IMR-90 (cell line): ENCODE results near the gene TBC1D32. TPM values are rescaled to one million over a fixed set of nuclear protein-coding genes. Genes with fewer than 3 reads are reported as not detected.

ENCODE experiments used
- ATAC-seq: fragments of 200-7000 bp; cut with Tn5 transposase; 2 replicates; pipeline ENCODE4 v1.9.1; 2020; ENCODE audit warnings: low read depth, mild to moderate bottlenecking, moderate library complexity
- BruUV-seq: library from RNA; stranded (reverse); fragments of 400-500 nt; replicated peaks from 2 replicates; lab custom pipeline; 2021; lab: Mats Ljungman, UMichigan
- CTCF ChIA-PET: fragments of 300-600 bp; formaldehyde crosslinking; extraction: SDS; loops from one replicate; lab custom pipeline; 2021; ENCODE audit warnings: antibody characterized with exemption; lab: Yijun Ruan, JAX
- POLR2A ChIA-PET: fragments of 300-600 bp; sonication (Branson Sonifier 250); formaldehyde crosslinking; loops from one replicate; lab custom pipeline; 2022; ENCODE audit warnings: antibody characterized with exemption; ENCODE audit not compliant: unreplicated experiment; lab: Charles Lee
- DNase-seq: peaks from one replicate; pipeline ENCODE4 v3.0.0; 2013
- H2AFZ ChIP-seq: replicated peaks from 2 replicates; pipeline ENCODE3; 2013; ENCODE audit warnings: low read length, mild to moderate bottlenecking; ENCODE audit not compliant: poor library complexity
- H2AK5ac ChIP-seq: 2 replicates; pipeline ENCODE4 v1.6.1; 2013; ENCODE audit warnings: low read depth, low read length, inconsistent platforms
- H2AK9ac ChIP-seq: replicated peaks from 2 replicates; pipeline ENCODE3; 2013; ENCODE audit warnings: mild to moderate bottlenecking, low read depth, low read length, moderate library complexity; ENCODE audit not compliant: poor library complexity
- H2BK120ac ChIP-seq: 2 replicates; pipeline ENCODE4 v1.6.1; 2013; ENCODE audit warnings: low read depth, low read length, inconsistent platforms
- H2BK15ac ChIP-seq: 3 replicates; pipeline ENCODE4 v1.6.1; 2013; ENCODE audit warnings: low read depth, low read length, inconsistent platforms
- H2BK20ac ChIP-seq: 2 replicates; pipeline ENCODE4 v1.6.1; 2013; ENCODE audit warnings: low read depth, mild to moderate bottlenecking, inconsistent platforms, low read length, moderate library complexity
- H2BK5ac ChIP-seq: 2 replicates; pipeline ENCODE4 v1.6.1; 2013; ENCODE audit warnings: mild to moderate bottlenecking, low read depth, low read length, inconsistent platforms; ENCODE audit not compliant: poor library complexity, severe bottlenecking
- H3K14ac ChIP-seq: replicated peaks from 2 replicates; pipeline ENCODE4 v1.6.1; 2013; ENCODE audit warnings: low read depth, low read length, inconsistent platforms
- H3K18ac ChIP-seq: 2 replicates; pipeline ENCODE4 v1.6.1; 2013; ENCODE audit warnings: low read depth, low read length, control low read depth
- H3K23ac ChIP-seq: 2 replicates; pipeline ENCODE4 v1.6.1; 2013; ENCODE audit warnings: low read depth, low read length, inconsistent platforms
- H3K27ac ChIP-seq: 2 replicates; pipeline ENCODE4 v1.5.1; 2013; ENCODE audit warnings: mild to moderate bottlenecking, control low read depth, low read length; ENCODE audit not compliant: insufficient read depth
- H3K27me3 ChIP-seq: 2 replicates; pipeline ENCODE4 v1.6.1; 2013; ENCODE audit warnings: low read length; ENCODE audit not compliant: control insufficient read depth, insufficient read depth
- H3K36me3 ChIP-seq: 2 replicates; pipeline ENCODE4 v1.6.1; 2013; ENCODE audit warnings: low read length, mixed read lengths; ENCODE audit not compliant: control insufficient read depth, insufficient read depth
- H3K4ac ChIP-seq: 2 replicates; pipeline ENCODE4 v1.6.1; 2013; ENCODE audit warnings: low read depth, low read length, inconsistent platforms
- H3K4me1 ChIP-seq: 2 replicates; pipeline ENCODE4 v1.6.1; 2013; ENCODE audit warnings: low read length, mixed read lengths; ENCODE audit not compliant: control insufficient read depth, insufficient read depth
- H3K4me2 ChIP-seq: 2 replicates; pipeline ENCODE4 v1.6.1; 2013; ENCODE audit warnings: low read depth, mild to moderate bottlenecking, control low read depth, low read length, moderate library complexity
- H3K4me3 ChIP-seq: 2 replicates; pipeline ENCODE4 v1.5.1; 2013; ENCODE audit warnings: low read depth, mild to moderate bottlenecking, control low read depth, low read length, moderate library complexity; ENCODE audit not compliant: insufficient read depth
- H3K56ac ChIP-seq: 2 replicates; pipeline ENCODE4 v1.6.1; 2013; ENCODE audit warnings: low read length, inconsistent platforms; ENCODE audit not compliant: insufficient read depth; ENCODE audit errors: extremely low read depth
- H3K79me1 ChIP-seq, 2 experiments: 2 replicates each; pipeline ENCODE4 v1.6.1; 2013; ENCODE audit warnings: low read length in 2 of 2, inconsistent platforms in 1 of 2, low read depth in 1 of 2
- H3K9ac ChIP-seq: 2 replicates; pipeline ENCODE4 v1.6.1; 2013; ENCODE audit warnings: low read depth, low read length, control low read depth
- H3K9me1 ChIP-seq: 2 replicates; pipeline ENCODE4 v1.6.1; 2013; ENCODE audit warnings: low read length, inconsistent platforms; ENCODE audit not compliant: insufficient read depth
- H3K9me3 ChIP-seq: 2 replicates; pipeline ENCODE4 v1.6.1; 2013; ENCODE audit warnings: low read length; ENCODE audit not compliant: control insufficient read depth, insufficient read depth
- H4K20me1 ChIP-seq: 2 replicates; pipeline ENCODE4 v1.6.1; 2013; ENCODE audit warnings: low read length, inconsistent platforms; ENCODE audit not compliant: insufficient read depth
- H4K5ac ChIP-seq: 2 replicates; pipeline ENCODE4 v1.6.1; 2013; ENCODE audit warnings: mild to moderate bottlenecking, low read depth, low read length, control low read depth
- H4K8ac ChIP-seq, 2 experiments: 2 replicates each; pipeline ENCODE4 v1.6.1; 2013; ENCODE audit warnings: low read depth in 2 of 2, low read length in 2 of 2, control low read depth in 1 of 2, inconsistent platforms in 1 of 2
- H4K91ac ChIP-seq: 2 replicates; pipeline ENCODE4 v1.6.1; 2013; ENCODE audit warnings: low read depth, low read length, inconsistent platforms; ENCODE audit not compliant: insufficient read depth
- BHLHE40 ChIP-seq: fragments of 150-350 bp; IDR thresholded peaks from 2 replicates; pipeline ENCODE4 v1.6.1; 2016; ENCODE audit warnings: mild to moderate bottlenecking, low read depth, low read length
- CEBPB ChIP-seq: IDR thresholded peaks from 2 replicates; pipeline ENCODE4 v1.6.1; 2012; ENCODE audit warnings: low read depth, low read length, improper control_type of control experiment
- CHD1 ChIP-seq: IDR thresholded peaks from 2 replicates; pipeline ENCODE4 v1.6.1; 2012; ENCODE audit warnings: low read depth, low read length, improper control_type of control experiment
- CTCF ChIP-seq: conservative IDR thresholded peaks from 2 replicates; pipeline ENCODE4 v1.5.1; 2012; ENCODE audit warnings: mild to moderate bottlenecking, low read depth, low read length, improper control_type of control experiment
- MAFK ChIP-seq: IDR thresholded peaks from 2 replicates; pipeline ENCODE4 v1.6.1; 2012; ENCODE audit warnings: low read depth, low read length, improper control_type of control experiment
- MAZ ChIP-seq: IDR thresholded peaks from 2 replicates; pipeline ENCODE4 v1.6.1; 2012; ENCODE audit warnings: low read depth, mild to moderate bottlenecking, low read length, improper control_type of control experiment, moderate library complexity, borderline replicate concordance
- POLR2A ChIP-seq: IDR thresholded peaks from 2 replicates; pipeline ENCODE4 v1.6.1; 2012; ENCODE audit warnings: mild to moderate bottlenecking, low read depth, low read length
- RAD21 ChIP-seq: IDR thresholded peaks from 2 replicates; pipeline ENCODE4 v1.6.1; 2012; ENCODE audit warnings: low read length, improper control_type of control experiment
- RCOR1 ChIP-seq: IDR thresholded peaks from 2 replicates; pipeline ENCODE4 v1.6.1; 2012; ENCODE audit warnings: mild to moderate bottlenecking, low read length, improper control_type of control experiment; ENCODE audit not compliant: insufficient replicate concordance
- RFX5 ChIP-seq: IDR thresholded peaks from 2 replicates; pipeline ENCODE4 v1.8.0; 2012; ENCODE audit warnings: low read depth, mild to moderate bottlenecking, low read length, moderate library complexity
- SMC3 ChIP-seq: fragments of 150-350 bp; IDR thresholded peaks from 2 replicates; pipeline ENCODE4 v1.6.1; 2016; ENCODE audit warnings: low read depth, mild to moderate bottlenecking, antibody characterized with exemption, low read length, moderate library complexity
- USF2 ChIP-seq: fragments of 150-350 bp; IDR thresholded peaks from 2 replicates; pipeline ENCODE4 v1.6.1; 2017; ENCODE audit warnings: mild to moderate bottlenecking, antibody characterized with exemption, low read length, low read depth
- WGBS, 2 experiments: methylation state at CpG; one replicate each; pipeline versions ENCODE4 v1.1.5 to v1.1.7; 2013; ENCODE audit warnings: missing lambda C conversion rate in 2 of 2; ENCODE audit not compliant: insufficient read length in 1 of 2; ENCODE audit errors: extremely low coverage in 2 of 2; 5-methylcytosine and 5-hydroxymethylcytosine counted together
- dilution Hi-C: fragments of 300-500 bp; cut with HindIII; formaldehyde crosslinking; loops from one replicate; pipeline ENCODE4 v1.14.3; 2018; ENCODE audit warnings: low sequenced_read_pairs; ENCODE audit not compliant: unreplicated experiment
- in situ Hi-C: fragments of 300-500 bp; cut with MboI; formaldehyde crosslinking; loops from 3 replicates; pipeline ENCODE4 v1.14.3; 2019; ENCODE audit warnings: low sequenced_read_pairs, inconsistent platforms, mixed read lengths
- intact Hi-C: fragments of 100-400 bp; cut with micrococcal nuclease; formaldehyde crosslinking; loops from 2 replicates; pipeline ENCODE4 v1.10.0; 2022
- polyA plus RNA-seq, 3 experiments: library from polyadenylated mRNA; depleted of rRNA; stranded (reverse); fragments of >200 nt; gene quantifications; 2 replicates each; pipeline ENCODE4 v1.2.3, GENCODE V29; 2012; ENCODE audit warnings: low replicate concordance in 1 of 3
- total RNA-seq: library from RNA; depleted of rRNA; stranded (reverse); fragments of >200 nt; gene quantifications from 2 replicates; pipeline ENCODE4 v1.2.3, GENCODE V29; 2012

The TBC1D32 gene
- total and polyA plus RNA-seq, 2 of the 4 experiments (the other 2 are of a cell fraction) = 3.0 to 7.2 TPM

GRCh38 chr6:121334299-121335086 is at the start of gene TBC1D32 (continued):
- TF ChIP-seq CTCF = no peak
- no peak for TF ChIP-seq CEBPB

- Histone ChIP-seq H4K20me1 (no peaks in the 10 kb centered on the region), H3K27ac (no peak overlapping the region), H3K79me1 (no peaks in the 10 kb centered on the region), H3K36me3 (no peaks in the 10 kb centered on the region), H3K4ac (no peak overlapping the region), H3K27me3 (no peaks in the 10 kb centered on the region), H3K14ac (no peak overlapping the region), H2BK5ac (no peak overlapping the region), H3K56ac (no peak overlapping the region), H3K23ac (no peak overlapping the region), H3K18ac (no peak overlapping the region), H3K4me2 (no peak overlapping the region), H4K5ac (no peak overlapping the region), H2BK15ac (no peak overlapping the region), H3K9me1 (no peaks in the 10 kb centered on the region), H3K4me1 (no peaks in the 10 kb centered on the region), H2AFZ (no peak overlapping the region), H3K4me3 (no peak overlapping the region), H3K9me3 (no peaks in the 10 kb centered on the region), H2BK120ac (no peak overlapping the region), H3K9ac (no peak overlapping the region), H2AK9ac (no peak overlapping the region), H4K91ac (no peak overlapping the region), H4K8ac (no peak overlapping the region), H2BK20ac (no peak overlapping the region), H2AK5ac (no peak overlapping the region)
- WGBS, 2 experiments = no CpG with 5 or more reads among the region's 2 CpGs
- dilution Hi-C loops = no loop called here
- POLR2A ChIA-PET = no interaction called here
- CTCF ChIA-PET = no interaction called here
- in situ Hi-C loops = no loop called here
- intact Hi-C loops = no loop called here
- ATAC-seq (no peak), DNase-seq (no peak)
- BruUV-seq = no TSS peak
- TF ChIP-seq CEBPB (no peak), BHLHE40 (no peak), MAZ (no peak), MAFK (peak; percentile 59), SMC3 (no peak), RAD21 (no peak), CTCF (no peak), CHD1 (no peak), USF2 (no peak), POLR2A (no peak), RCOR1 (no peak), RFX5 (no peak)
Measured at GRCh38 chr6:121383478-121383877, 49.2 kb upstream of the TBC1D32 start.
